ENCODE data around the gene SLC33A1. TPM values are rescaled to one million over a fixed set of nuclear protein-coding genes. Genes with fewer than 3 reads are reported as not detected.

The SLC33A1 gene
- total and polyA plus RNA-seq, 10 of the 15 experiments (the other 5 are each of a cell fraction or from before 2014, with no cell fraction given), result 6.4 to 25.2 (median 19.8) TPM

- TF ChIP-seq, protein P1, sequence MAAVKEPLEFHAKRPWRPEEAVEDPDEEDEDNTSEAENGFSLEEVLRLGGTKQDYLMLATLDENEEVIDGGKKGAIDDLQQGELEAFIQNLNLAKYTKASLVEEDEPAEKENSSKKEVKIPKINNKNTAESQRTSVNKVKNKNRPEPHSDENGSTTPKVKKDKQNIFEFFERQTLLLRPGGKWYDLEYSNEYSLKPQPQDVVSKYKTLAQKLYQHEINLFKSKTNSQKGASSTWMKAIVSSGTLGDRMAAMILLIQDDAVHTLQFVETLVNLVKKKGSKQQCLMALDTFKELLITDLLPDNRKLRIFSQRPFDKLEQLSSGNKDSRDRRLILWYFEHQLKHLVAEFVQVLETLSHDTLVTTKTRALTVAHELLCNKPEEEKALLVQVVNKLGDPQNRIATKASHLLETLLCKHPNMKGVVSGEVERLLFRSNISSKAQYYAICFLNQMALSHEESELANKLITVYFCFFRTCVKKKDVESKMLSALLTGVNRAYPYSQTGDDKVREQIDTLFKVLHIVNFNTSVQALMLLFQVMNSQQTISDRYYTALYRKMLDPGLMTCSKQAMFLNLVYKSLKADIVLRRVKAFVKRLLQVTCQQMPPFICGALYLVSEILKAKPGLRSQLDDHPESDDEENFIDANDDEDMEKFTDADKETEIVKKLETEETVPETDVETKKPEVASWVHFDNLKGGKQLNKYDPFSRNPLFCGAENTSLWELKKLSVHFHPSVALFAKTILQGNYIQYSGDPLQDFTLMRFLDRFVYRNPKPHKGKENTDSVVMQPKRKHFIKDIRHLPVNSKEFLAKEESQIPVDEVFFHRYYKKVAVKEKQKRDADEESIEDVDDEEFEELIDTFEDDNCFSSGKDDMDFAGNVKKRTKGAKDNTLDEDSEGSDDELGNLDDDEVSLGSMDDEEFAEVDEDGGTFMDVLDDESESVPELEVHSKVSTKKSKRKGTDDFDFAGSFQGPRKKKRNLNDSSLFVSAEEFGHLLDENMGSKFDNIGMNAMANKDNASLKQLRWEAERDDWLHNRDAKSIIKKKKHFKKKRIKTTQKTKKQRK (IDR thresholded peaks at IDR 0.05; ENCODE audit: low read depth, low read length), result 0 out of 2 replicates have a peak, but pooled peaks have one; percentile 23
- TF ChIP-seq USF1 (IDR thresholded peaks at IDR 0.05; ENCODE audit: borderline replicate concordance, extremely low read length, insufficient read depth, low read depth, low read length) (peak; percentile 95), EGR1 (IDR thresholded peaks at IDR 0.05; ENCODE audit: borderline replicate concordance in 1 of 2, low read depth in 2 of 2, low read length in 2 of 2) (peak; percentile 50 to 76; a peak in 2 of 3 replicates), RFX5 (IDR thresholded peaks at IDR 0.05; ENCODE audit: low read depth, low read length) (peak; percentile 83), GABPA (IDR thresholded peaks at IDR 0.05; ENCODE audit: low read depth) (peak; percentile 99), YBX1 (IDR thresholded peaks at IDR 0.05) (no peak), ATF2 (IDR thresholded peaks at IDR 0.05; ENCODE audit: low read length) (peak; percentile 86; the same call in 1 of the 2 replicates), SIX5 (IDR thresholded peaks at IDR 0.05; ENCODE audit: low read depth, low read length, severe bottlenecking) (peak; percentile 73), SMC3 (IDR thresholded peaks at IDR 0.05; ENCODE audit: borderline replicate concordance, low read length) (no peak), ESRRA (IDR thresholded peaks at IDR 0.05; ENCODE audit: low read length) (no peak; the same call in none of the 2 replicates), PAX8 (IDR thresholded peaks at IDR 0.05) (no peak), NRF1 (conservative IDR thresholded peaks at IDR 0.05; ENCODE audit: low read depth, low read length) (no peak; the same call in 1 of the 2 replicates), MEF2B (IDR thresholded peaks at IDR 0.05; ENCODE audit: partially characterized antibody, poor library complexity, severe bottlenecking) (peak; percentile 86), EP300 (IDR thresholded peaks at IDR 0.05; ENCODE audit: borderline replicate concordance in 1 of 2, control insufficient read depth in 1 of 2, low read depth in 2 of 2, low read length in 2 of 2) (0 out of 4 replicates have a peak, but pooled peaks have one; percentile 55 to 56), POU2F2 (IDR thresholded peaks at IDR 0.05; ENCODE audit: borderline replicate concordance, low read depth, low read length) (peak; percentile 11; the same call in 2 of the 3 replicates), HDAC2 (IDR thresholded peaks at IDR 0.05) (no peak), YY1 (IDR thresholded peaks at IDR 0.05; ENCODE audit: low read depth, low read length) (peak; percentile 84; the same call in 1 of the 2 replicates)
- TF ChIP-seq, protein P2, sequence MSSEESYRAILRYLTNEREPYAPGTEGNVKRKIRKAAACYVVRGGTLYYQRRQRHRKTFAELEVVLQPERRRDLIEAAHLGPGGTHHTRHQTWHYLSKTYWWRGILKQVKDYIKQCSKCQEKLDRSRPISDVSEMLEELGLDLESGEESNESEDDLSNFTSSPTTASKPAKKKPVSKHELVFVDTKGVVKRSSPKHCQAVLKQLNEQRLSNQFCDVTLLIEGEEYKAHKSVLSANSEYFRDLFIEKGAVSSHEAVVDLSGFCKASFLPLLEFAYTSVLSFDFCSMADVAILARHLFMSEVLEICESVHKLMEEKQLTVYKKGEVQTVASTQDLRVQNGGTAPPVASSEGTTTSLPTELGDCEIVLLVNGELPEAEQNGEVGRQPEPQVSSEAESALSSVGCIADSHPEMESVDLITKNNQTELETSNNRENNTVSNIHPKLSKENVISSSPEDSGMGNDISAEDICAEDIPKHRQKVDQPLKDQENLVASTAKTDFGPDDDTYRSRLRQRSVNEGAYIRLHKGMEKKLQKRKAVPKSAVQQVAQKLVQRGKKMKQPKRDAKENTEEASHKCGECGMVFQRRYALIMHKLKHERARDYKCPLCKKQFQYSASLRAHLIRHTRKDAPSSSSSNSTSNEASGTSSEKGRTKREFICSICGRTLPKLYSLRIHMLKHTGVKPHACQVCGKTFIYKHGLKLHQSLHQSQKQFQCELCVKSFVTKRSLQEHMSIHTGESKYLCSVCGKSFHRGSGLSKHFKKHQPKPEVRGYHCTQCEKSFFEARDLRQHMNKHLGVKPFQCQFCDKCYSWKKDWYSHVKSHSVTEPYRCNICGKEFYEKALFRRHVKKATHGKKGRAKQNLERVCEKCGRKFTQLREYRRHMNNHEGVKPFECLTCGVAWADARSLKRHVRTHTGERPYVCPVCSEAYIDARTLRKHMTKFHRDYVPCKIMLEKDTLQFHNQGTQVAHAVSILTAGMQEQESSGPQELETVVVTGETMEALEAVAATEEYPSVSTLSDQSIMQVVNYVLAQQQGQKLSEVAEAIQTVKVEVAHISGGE (CRISPR knock-in tag; IDR thresholded peaks at IDR 0.05), result peak; percentile 95
Observed at GRCh38 chr3:155854141-155854940, at the start of gene SLC33A1 (continued).

Measured in GM12878 (cell line).